ENCODE measurements around the gene MAGEA12.
"Not testable (repeated sequence)": the region's sequence is repeated elsewhere in the genome, so short reads cannot be mapped to it uniquely, and the experiment has no call there.

MAGEA12 gene

DNA sequence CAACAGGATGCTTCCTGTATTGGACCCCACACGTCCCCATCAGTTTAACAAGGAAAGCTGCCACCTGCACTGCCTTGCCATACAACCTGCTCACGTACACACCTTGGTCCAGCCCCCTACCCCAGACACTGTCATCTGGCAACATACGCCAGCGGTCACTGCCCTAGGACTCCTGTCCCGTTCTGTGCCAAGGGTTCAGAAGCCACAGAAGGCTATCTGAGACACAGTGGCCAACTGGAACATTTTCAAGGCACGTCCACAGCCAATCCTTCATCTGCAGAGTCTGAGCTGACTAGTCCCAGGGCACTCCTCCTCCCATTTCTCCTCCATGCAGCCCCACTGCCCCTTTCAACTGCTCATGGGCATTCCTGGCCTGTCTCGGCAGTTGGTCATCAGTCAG lies 28.0 kb downstream of the MAGEA12 start:
- DNase-seq (ENCODE audit: low read depth in 3 of 3, low spot score in 1 of 3), result not testable (repeated sequence)

DNA sequence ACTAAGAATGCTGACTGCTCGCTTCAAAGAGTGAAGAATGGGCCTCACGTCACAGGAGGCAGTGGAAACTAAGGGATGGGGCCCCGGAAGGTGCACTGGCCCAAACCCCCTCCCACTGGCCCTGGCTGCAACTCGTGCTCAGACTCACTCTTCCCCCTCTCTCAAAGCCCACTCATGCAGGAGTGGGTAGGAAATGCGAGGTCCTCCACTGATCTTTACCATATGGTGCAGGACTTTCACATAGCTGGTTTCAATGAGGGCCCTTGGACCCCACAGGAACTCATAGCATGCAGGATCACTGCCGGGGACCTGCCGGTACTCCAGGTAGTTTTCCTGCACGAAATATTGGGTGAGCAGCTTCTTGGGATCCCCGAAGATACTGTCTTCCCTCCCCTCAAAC lies 33.0 kb downstream of the MAGEA12 start:
- not testable (repeated sequence) for DNase-seq (ENCODE audit: low read depth in 3 of 3, low spot score in 1 of 3)

DNA sequence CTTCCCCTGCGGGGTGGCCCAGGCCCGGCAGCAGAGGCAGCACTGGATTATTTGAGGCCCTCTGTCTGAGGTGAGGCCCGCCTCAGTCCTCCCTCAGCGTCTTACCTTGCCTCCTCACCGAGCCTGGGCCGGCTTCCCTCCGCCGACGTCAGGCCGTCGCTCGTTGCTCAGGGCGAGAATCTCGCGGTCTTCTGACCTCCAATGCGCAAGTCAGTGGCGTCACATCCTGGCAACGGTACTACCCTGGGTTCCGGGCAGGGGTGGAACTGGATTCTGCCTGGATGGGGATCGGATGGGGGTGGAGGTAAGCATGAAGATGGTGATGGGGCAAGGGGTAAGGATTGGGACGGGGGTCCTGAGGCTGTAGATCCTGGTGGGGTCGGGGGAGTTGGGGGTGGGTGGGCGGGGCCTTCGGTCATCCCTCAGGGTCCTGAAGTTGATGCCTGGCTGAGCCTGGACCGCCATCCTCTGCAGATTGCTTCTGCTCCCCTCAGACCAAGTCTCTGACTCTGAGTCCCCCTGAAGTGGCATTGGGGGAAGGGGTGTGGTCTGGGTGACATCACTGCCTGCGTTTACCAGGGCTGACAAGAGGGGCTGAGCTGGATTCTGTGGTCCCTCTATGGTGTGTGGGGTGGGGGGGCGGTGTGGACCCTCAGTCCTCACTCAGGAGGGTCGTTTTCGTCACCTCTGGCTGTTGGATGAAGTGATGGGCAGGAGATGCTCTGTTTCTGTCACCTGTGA lies 36.2 kb downstream of the MAGEA12 start, which contains the start of gene MAGEA6:
Gene MAGEA6, minus strand, starts transcription at position 141 of the 741 bp plus-strand sequence. CDS start 2,039 bp downstream, outside the sequence.
- DNase-seq (ENCODE audit: low read depth in 3 of 3, low spot score in 1 of 3), result not testable (repeated sequence)

DNA sequence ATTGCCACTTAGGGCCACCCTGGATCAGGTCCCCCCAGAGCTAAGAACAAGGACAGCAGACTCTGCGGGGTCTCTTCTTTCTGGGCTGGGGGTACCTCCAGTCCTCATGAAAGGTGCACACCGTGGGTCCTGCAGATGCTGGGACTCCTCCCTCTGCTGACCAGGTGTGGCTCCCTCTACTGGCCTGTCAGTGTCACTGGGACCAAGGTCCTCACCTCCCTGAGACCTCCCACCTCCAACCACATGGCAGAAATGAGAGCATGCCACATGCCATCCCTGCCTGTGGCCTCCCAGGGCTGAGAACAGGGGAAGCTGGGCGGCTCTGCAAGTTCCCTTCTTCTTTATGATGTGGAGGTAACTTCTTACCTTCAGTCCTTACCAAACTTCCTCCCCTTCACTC lies 53.5 kb downstream of the MAGEA12 start:
- DNase-seq (ENCODE audit: low read depth in 3 of 3, low spot score in 1 of 3), result not testable (repeated sequence)
